IPS-NIHi7 (cell line): ENCODE data around the gene KDM4D.
"Not testable (repeated sequence)": the region's sequence is repeated elsewhere in the genome, so short reads cannot be mapped to it uniquely, and the experiment has no call there.

ENCODE experiments used
- DNase-seq: peaks from one replicate; pipeline ENCODE4 v3.0.0; 2012; ENCODE audit warnings: mixed read lengths; ENCODE audit errors: extremely low spot score

KDM4D gene

DNA sequence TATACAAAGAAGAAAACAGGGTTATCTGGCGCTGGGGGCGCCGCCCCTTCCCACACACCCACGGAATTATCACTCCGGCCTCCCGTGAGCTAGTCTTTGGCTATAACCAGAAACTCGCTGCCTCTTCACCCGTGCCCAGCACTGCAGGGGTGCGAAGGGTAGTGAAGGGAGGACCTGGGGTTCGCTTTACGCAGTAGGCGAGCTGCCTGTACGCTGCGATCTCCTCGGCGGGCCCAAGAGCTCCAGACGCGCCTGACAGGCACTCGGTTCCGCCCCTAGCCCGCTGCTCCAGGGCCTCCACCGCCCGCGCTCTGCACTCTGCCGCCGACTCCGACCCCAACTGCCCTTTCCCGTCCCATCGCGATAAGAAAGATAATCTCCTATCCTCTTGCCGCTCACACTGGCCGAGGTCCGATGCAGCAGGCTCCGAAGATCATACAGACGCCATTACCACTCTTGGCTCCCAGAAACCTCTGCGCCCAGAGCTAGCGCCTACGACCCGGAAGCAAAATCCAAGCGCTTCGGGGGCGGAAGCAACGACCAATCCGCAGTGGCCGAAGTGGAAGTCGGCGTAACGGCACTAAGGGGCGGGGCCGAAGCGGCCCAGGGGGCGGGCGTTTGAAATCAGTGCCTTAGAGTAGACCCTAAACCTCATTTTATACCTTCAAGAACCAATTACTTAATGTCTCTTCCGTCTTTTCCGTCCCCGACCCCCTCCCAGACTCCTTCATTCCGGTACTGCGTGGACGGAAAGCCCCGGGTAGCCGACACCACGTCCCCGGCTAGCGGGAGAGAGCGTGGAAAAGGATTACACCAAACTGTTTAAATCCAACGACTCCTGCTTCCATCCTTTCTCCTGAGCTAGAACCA is at the start of gene KDM4D, which contains the start of gene CWC15:
TSS of gene KDM4D (plus strand) at position 611 of the 870 bp plus-strand sequence. CDS start 23,664 bp downstream, outside the sequence.
TSS of gene CWC15 (minus strand) at position 458 of the 870 bp plus-strand sequence. CDS start 1,371 bp downstream, outside the sequence.
- DNase-seq, result peak; percentile 100

DNA sequence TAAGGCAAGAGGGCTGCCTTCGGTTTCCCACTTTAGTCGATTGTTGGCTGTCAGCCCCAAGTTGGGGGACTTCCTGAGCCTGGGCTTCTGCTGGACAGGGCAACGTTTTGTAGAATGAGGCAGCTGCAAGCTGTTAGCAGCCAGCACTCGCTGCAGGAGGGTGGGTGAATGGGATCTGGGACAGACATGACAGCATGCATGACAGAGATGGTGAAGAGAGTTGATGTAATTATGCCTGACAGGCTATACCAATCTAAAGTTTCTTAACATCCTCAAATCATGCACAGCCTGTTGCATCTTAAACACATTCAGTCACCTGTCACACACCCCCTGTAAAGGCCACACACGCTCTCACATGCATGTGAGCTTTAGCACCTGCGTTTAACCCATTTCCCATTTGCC is 49.3 kb upstream of the KDM4D start:
- DNase-seq, result no peak

DNA sequence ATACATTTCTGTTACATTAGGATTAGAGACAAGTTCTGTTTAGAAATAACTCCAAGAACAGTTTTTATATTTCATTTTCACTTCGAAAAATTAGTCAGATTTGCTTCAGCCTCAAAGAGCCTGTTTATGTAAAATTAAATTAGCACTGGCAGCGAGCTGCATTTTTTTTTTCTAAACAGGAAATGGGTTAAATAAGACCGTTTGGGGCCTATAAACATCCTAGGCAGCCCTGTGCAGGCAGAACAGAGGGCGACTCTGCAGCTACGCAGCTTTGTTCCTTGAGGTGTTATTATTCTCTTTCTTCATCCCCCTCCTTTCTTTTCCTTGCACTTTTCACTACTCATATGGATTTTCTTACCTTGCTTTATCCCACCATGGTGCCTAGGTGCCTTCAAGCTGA is 48.9 kb upstream of the KDM4D start:
- DNase-seq, result no peak

DNA sequence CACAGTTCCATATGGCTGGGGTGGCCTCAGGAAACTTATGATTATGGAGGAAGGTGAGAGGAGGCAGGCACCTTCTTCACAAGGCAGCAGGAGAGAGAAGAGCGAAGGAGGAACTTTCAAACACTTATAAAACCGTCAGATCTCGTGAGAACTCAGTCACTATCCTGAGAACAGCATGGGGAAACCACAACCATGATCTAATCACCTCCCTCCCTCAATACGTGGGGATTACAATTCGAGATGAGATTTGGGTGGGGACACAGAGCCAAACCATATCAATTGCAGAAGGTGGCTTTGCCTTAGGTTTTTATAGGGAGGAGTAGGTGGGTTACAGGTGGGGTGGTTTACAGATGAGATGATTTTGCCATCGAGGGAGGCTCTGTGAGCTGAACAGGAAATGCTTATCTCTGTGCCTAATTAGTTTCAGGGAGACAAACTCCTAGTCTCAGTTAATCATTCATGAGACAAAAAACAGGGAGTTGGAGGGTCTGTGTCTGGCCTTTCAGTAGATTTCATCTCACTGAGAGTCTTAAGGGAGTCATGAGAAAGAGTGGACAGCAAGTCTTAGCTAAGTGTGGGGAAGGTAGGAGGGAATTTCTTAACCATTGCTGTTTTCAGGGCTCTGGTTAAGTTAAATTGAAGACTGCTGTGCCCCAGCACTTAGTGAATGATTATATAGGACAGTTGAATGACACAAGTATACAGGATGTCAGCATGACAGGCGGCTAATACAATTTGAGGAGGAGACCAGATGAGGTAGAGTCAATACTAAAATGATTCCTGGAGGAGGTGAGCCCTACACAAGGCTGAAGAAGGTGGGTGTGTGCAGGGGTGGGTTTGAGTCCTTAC is 47.9 kb upstream of the KDM4D start:
- DNase-seq, result no peak

DNA sequence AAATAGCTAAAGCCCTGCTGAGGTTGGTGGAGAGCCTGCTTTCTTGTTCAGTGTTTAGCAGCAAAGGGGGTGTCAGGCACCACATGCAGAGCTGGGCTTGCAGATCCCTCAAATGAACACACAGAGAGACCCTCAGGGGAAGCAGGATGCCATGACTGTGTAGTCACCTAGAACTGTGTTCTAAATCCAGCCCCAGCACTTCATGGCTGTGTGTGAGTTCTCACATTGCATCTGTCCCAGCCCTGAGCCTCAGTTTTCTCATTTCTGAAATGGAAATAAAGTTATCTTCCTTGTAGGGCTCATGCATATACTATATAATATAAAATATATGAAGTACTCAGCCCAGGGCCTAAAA is 47.3 kb upstream of the KDM4D start:
- DNase-seq, result no peak

DNA sequence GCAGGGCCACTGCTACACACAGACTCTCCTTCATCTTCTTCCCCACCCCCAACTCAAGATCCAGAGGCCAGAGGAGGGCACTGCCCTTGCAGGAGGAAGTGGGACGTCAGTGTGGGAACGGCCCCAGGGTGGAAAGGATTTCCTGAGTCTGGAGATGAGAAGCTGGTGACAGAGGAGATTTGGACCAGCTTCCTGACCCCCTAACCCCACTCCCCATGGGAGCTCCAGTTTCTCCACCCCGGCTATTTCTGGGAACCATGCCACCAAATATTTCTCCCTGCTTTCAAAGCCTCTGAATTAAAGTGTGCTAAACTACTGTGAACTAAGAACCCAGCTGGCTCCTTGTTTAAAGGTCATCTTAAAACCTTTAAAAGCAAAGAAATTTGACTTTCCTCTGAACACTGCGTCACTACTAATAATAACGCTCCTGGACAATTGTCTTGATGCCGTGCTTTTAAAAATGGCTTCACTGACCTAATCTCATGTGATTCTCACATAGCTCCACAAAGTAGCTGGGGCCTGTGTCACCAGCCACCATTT is 46.7 kb upstream of the KDM4D start:
- DNase-seq, result peak; percentile 48

DNA sequence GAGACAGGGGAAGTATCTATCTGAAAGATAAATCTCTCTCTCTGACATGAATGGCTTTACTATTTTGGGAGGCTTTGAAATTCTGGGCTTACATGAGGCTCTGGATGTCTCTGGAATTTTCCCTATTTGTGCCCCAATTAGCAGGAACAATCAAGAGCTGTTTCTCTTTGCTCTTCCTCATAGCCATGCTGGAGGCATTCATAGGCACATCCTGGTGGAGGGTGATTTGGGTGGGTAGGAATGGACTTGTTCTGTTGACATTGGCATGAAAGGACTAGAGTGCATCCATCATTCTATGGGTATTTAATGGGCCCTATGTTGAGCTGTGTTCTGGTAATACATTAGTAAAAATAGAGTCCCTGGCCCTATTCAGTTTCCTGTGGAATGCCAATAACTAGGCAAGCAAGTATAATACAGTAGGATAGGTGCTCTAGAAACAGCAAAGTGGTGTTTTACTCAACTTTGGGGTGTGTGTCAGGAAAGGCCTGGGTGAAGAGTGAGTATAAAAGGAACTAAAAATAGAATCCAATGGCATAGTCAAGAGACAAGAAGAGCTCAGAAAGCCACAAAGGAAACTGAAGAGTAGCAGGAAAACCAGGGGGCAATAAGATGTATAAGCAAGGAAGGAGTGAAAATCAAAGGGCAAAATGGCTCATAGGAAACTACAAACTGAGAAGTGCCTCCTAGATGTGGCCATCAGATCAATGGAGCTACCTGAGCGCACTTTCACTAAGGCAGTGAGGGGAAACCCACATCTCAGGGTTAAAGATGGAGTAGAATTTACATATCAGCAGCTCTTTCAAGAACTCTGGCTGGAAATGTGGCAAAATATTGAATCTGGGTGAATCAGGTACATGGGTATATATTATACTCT is 45.2 kb upstream of the KDM4D start:
- DNase-seq, result no peak

DNA sequence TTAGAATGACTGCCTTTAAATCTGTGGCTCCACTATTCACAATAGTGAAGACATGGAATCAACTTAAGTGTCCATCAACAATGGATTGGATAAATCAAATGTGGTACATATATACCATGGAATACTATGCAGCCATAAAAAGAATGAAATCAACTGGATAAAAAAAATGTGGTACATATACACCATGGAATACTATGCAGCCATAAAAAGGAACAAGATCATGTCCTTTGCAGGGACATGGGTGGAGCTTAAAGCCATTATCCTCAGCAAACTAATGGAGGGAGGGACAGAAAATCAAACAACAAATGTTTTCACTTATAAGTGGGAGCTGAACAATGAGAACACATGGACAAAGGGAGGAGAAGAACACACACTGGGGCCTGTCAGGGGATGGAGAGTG is 41.4 kb upstream of the KDM4D start:
- not testable (repeated sequence) for DNase-seq

DNA sequence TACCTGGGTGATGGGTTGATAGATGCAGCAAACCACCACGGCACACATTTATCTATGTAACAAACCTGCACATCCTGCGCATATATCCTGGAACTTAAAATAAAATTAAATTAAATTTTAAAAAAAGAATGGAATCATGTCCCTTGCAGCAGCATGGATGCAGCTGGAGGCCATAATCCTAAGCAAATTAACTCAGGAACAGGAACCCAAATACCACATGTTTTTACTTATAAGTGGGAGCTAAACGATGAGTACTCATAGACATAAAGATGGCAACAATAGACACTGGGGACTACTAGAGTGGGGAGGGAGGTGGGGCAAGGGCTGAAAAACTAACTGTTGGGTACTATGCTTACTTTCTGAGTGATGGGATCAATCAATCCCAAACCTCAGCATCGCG is 41.0 kb upstream of the KDM4D start:
- no peak for DNase-seq

DNA sequence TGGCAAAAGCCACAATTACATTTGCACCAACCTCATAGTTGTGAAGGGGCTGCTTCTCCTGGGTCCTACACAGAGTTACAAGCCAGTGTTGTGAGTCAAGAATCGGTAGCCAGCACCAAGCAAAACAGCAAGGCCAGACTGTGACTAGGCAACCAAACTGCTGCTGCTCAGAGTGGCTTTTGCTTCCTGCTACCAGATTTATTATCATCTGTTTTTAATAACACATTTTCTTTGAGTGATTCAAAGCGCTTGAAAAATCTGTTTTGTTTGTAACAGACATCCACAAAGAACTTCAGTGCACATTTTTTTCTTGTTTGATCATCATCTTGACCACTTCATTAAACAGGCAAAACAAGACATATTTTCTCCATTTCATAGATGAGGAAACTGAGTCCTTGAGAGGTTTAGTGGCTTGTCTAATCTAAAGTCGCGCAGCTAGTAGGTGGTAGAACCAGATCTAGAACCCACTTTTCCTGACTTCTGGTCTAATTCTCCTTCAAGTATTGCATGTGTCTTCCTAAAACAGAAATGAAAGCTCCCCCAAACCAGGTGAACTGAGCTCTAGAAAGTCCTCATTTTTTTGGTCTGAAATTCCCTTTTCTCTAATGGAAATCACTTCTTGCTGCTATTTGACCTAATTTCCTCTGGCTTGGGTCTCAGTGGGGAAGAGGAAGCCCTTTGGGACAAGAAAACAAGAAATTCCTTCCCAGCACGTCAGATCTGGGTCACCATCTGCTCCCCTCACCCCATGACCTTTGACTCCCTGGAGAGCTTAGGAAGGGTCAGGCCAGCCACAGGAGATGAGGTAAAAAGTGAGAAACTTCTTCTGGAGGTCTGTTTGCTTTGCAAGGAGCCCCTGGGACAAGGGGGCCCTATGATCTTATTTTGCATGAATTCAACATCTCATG is 40.0 kb upstream of the KDM4D start:
- DNase-seq, result no peak

DNA sequence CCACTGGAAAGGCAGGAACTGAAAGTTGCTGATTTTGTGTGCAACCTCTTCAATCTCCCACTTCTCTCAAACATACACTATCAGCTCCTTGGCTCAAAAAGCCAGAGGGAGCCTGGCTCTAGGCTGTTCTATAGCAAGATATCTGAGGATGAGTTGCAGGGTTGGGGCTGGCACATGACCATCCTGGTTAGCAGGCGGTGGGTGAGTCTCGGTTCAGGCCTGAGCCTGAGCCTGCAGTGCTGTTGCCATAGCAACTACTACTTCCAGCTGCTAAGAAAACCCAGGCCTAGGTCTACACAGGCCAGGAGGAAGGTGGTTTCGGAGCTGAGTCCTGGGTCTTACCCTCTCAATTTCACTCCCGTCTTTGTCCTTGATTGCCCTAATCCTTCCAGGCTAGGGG is 39.1 kb upstream of the KDM4D start:
- peak; percentile 62 for DNase-seq

DNA sequence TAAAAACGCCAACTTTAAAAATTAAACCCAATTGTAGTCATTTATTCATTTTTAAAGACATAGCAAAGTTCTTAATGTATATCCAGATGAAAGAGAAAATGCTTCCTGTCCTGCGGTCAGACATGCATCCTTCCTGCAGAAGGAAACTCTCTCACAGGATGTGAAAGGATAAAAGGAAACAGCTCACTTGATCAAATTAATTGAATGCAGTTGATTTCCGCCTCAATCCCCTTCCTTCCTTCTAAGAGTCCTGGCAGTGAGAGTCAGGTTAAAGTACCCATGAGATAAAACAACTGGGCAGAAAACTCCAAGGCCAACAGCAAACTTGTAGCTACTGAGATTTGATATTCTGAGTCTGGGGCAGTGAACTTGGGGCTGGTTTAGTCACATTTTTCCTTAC is 38.7 kb upstream of the KDM4D start:
- DNase-seq, result no peak

DNA sequence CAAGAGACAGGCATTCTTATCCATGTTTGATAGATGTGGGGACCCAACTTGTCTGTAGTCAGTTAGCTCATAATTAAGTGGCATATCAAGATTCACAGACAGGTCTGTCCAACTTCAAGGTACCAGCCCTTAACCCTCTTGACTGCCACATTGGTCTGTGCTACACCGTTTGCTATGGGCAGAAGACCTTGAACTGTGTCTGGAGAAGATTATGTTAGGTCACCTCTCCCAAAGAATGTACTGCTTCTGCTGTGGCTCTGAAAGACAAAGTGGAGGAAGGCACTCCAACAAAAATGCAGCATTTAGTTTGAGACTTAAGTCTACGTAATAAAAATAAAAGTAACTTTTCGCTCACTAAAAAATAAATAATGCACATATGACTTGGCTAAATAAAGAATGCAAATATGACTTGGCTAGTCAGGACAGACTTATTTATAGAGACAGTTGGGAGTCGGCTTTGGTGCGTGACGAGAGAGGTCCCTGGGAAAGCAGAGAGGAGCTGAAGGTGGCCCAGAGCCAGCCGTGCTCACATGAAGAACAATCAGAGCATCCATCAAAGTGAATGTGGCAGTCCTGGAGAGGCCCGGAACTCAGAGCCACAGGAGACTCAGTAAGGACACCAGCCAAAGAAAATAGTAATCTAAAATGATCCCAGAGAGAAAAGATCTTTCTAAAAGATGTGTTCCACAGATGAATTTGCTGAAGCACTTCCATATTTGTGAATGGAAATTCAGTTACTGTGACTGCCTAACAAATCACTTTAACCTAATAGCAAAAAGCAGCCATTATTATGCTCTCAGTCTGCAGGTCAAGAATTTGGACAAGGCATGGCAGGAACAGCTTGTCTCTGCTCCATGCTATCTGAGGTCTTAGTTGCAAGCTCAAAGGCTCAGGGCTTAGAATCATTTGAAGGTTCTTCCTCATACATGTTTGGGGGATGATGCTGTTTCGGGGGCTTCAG is 35.1 kb upstream of the KDM4D start:
- no peak for DNase-seq

DNA sequence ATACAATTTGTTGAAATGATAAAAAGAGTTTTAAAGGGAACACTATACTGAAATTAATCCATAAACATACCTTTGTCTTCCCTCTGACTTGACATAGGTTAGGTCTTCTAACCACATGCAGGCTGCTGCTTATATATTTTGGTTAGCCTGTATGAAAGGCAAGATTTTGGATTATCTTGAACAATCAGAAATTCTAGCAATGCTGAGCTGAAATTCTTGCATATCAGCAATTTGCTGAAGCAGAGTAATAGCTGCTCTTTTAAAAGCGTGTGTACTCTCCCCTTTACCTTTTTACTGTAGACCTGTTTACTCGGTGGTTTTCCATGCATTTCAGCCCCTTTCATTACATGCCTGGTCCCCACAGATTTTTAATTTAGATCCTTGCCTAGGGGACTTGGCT is 34.2 kb upstream of the KDM4D start:
- no peak for DNase-seq

DNA sequence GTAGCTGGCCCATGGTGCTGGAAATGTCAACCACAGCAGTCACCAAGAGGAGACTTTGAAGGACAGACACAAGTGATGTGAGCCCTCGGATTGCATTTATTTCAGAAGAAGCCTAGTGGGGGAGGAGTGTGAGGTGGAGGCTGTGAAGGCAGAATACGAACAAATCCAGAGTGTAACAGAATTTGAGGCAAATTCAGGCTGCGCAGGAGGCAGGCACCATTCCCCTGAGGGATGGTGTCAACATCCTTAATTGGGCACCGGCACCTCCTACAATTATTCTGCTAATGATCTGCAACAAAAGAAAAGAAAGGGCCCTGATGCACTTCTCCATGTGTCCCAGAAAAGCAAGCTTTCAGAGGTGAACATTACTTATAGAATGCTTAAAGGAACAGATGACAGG is 32.4 kb upstream of the KDM4D start:
- DNase-seq, result no peak

DNA sequence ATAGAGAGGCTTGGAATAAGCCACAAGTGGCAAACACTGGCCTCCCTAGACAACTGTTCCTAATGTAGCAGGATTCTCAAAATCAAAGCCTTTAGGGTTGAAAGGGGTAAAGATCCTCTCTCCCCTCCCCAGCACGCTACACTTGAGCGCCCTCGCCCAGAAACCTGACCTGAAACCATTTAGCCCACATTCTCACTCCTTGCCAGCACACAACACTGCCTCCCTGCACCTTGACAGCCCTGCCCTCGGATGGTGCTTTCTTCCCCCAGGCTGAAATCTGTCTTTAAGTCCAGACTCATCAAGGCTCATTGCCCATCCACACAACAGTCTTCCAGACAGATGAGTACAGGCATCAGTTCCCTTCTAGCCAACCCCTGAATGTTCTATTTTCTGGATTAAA is 26.7 kb upstream of the KDM4D start:
- no peak for DNase-seq

DNA sequence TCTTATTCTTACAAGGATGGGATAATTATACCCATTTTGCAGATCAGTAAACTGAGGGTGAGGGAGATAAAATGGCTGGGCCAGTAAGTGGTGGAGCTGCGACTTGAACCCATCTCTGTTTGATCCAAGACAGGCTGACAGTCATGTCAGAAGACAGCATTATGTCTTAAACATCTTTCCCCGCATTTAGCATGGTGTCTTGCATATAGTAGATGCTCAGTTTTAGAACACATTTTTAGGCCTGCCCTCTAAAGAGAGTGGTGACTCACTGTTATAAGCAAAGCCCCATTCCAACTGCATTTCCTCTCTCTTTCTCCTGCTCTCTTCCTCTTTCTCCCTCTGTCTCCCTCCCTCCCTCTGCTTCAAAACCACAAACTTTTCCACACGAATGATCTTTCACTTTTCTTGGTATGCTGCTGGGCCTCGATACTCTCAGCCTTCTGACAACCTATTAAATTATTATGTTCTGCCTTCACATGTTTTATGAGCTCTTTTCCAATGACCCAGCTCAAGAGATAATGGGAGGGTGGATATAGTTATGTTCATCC is 25.4 kb upstream of the KDM4D start:
- no peak for DNase-seq

DNA sequence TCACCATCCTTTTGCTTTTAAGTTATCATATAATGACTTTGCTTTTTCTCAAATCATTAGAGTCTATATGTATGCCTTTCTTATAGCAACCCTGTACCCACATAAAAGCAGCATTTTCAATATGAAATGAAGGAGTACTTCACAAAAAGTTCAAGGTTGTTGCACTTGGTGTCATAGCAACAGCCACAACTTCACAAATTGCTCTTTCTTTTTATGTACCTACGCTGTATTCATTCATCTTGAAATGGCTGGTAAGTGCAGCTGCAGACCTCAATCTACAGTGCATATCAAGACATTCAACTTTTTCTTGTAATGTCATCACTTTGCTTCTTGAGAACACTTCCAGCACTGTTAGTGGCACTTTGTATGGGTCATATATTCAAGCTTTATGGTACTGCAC is 18.8 kb upstream of the KDM4D start:
- no peak for DNase-seq

DNA sequence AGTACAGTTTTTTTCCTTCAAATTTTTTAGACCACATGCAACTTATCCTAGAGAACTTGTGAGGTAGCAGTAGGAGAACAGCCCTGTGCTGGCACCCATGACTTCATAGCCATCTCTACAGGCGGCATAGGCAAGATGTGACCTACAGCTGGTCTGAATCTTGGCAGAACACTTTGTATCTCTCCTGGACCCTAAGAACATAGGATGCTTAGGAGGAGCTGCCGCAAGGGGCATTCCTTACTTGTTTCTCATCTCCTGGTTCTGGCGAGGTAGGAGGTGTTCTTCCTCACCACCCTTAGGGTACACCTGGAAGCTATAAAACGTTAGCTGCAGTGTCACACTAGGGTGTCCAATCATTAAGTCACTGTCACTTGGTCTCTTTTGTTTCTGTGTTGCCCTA is 16.5 kb upstream of the KDM4D start:
- no peak for DNase-seq
